HG03108 (cell line): ENCODE measurements around the gene DOK6.

Experiments used
- ATAC-seq: cut with Tn5 transposase; IDR thresholded peaks from one replicate; pipeline ENCODE4 v1.9.1; 2021; ENCODE audit warnings: moderate library complexity; ENCODE audit not compliant: unreplicated experiment

Gene DOK6

DNA sequence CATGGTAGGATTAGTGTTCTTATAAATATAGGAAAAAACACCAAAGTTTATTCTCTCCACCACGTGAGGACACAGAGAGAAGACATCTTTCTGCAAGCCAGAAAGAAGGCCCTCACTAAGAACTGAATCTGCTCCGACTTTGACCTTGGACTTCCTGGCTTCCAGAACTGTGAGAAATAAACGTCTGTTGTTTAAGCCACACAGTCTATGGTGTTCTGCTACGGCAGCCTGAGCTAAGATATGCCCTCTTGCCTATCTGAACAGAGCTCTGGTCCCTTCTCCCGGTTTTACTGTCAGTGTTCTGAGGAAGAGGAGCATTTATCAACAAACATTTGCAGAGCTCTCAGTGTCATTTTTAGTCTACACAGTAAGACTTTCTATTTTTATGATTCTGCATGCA lies 131.3 kb downstream of the DOK6 start:
- ATAC-seq = no peak

DNA sequence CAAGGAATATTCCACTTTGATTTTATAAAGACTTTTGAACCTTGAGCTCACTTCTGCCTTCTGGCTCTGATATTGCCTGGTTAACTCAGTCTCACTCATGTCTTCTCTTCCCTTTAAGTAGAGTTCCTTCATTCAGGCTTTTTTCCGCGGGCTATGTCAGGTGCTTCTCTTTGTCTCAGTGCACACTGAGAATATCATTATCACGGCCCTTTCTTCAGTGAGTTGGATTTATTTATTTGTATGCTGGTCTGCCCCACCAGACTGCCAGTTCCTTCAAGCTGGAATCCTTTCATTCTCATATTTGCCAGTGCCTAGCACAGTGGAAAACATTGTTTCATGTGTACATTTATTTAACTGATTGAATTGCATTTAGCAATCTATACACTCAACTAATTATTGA lies 136.5 kb downstream of the DOK6 start:
- ATAC-seq = no peak

DNA sequence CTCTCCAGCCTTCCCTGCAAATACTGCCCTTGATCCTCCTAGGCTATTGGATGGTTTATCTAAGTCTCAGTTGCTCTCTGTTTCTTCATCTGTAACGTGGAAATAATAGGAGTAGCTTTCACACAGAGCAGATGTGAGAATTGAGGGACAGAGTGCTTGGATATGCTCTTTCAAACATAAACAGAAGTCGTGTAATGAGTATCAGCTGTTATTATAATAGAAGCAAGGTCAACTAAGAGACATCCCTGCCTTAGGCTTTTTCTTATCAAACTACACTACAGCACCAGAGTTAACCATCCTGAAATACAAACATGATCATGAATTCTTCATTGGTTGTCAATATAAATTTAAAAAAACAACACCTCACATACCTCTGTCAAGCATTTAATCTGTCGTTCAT lies 138.2 kb downstream of the DOK6 start:
- ATAC-seq = no peak

DNA sequence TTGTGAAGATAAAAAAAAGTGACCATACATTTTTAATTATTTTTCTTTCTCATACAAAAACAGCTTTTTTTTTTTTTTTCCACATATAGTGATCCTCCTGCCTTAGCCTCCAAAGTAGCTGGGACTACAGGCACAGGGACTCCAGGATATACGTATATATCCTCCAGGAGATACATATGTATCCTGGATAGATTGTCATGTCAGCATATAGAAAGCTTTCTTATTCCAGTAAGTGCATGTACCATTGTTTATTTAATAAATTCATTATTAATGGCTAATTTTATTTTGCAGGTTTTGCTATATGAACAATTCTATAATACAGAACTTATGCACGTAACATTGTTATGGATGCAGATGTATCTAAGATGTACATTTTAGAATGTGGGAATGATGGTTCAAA lies 138.7 kb downstream of the DOK6 start:
- ATAC-seq = no peak

DNA sequence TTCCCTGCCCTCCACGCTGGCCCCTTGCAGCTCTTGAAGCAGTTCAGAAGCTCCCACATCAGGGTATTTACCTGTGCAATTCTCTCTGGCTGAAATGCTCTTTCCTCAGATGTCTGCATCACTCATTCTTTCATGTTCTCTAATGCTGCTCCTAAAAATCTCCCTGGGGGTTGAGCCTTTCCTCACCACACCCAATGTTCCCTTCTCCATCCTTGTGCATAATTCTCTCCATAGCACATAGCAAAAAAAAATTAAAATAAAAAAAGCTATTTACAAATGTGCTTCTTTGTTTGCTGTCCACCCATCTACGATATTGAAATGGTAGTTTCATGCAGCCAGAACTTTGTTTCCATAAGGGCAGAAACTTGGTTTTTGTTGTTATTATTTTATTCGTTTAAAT lies 155.5 kb downstream of the DOK6 start:
- ATAC-seq = no peak

DNA sequence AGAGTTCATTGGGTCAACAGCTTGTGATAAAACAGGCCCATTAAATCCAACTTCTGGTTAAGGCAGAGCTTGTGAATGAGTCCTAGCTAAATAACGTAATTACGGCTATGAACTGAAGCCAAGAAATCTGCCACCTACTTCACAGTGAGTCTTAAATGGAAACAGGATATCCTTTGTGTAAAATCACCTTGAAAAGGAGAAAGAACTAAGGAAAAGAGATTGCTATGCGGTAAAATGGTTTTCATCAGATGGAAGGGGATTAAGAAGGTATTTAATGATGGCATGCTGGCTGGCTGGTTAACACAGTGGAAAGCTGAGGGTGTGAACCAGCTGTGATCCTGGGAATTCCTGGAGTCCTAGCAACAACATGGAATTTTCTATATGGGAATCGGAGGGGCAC lies 156.6 kb downstream of the DOK6 start:
- no peak for ATAC-seq

DNA sequence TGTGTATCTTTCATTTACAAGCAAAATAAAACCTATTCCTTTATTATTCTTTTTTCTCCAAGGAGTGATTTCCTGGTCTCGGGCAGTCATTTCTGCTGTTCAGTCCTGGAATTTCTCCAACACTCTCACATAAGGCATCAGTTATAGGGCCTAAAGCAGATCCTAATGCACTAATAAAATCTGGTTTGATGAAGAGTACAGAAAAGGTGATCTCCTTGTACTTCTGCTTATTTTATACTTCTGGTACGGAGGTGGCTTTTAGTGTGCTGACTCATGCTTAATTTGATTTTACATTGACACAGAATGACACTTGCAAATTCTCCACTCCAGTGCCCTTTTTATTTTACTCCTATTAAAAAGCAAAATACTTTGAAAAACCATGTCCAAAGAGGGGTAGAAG lies 157.4 kb downstream of the DOK6 start:
- no peak for ATAC-seq

DNA sequence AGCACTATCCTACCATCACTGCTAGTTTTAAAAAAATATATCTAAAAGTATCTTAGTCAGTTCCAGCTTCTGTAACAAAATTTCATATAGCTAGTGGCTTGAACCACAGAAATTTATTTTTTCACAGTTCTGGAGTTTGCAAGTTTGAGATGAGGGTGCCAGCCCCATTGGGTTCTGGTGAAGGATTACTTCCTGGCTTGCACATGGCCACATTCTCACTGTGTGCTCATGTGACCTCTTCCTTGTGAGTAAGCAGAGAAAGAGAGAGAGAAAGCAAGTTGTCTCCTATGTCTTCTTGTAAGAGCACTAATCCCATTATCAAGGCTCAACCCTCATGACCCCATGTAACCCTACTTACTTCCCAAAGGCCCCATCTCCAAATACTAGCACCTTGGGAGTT lies 158.9 kb downstream of the DOK6 start:
- no peak for ATAC-seq

DNA sequence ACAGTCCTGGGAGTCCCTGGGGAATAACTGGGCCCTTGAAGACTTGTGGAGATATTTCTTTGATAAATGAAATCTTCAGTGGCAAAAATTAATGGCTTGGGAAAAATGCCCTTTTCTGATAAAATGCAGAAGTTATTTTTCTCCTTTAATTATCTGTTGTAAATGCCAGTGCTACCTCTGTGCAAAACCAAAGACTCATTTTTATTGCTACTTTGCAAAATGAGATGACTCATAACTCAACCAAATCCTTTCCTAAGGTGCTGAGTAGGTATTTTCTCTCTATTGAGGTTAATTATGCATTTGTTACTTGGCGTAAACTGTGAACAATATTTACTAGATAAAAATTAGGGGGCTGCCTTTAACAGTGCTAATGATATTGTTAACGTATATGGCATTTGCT lies 163.9 kb downstream of the DOK6 start:
- ATAC-seq = no peak

DNA sequence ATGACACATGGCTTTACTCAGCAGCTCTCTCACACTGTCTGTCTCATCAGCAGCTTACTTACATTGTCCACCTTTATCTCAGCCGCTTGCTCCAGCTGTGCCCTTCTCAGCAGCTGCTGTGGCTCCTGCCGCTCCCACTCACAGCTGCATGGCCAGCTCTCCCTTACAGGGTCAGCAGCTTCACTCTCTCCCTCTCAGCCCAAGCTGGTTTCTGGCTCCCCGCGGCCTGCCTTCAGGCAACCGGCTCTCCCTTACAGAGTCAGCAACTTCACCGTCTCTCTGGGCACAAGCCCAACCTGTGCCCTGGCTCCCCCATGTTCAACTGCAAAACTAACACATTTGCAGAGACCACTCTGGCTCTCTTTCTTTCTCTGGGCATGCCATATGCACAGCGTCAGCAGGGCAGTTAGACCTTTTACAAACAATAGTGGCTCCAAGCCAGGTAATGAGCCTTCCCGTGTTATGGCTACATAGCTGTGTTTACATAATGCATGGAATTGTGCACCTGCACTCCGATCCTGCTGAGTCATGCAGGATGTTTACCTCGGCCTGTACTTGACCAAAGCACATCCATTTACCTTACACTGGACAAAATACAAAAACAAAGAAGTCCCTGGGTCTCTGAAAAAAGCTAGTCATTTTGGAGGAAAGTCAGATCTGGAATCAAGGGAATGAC lies 167.3 kb downstream of the DOK6 start:
- ATAC-seq = no peak

DNA sequence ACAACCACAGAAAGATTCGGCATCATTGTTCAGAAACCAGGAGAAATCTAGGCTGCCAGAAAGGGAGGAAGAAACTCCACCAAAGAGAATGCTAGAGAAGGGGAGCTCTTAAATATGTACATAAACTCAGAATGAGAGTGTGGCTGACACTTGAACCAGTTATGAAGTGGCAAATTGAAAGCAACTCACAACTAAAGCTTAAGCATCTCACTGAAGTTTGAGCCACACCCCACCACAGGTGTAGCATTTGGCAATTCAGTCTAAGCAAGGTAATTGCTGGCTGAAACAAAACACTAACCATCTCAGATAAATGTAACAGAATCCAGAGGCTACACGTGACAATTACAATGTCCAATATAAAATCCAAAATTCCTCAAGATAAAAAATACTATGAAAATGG lies 168.4 kb downstream of the DOK6 start:
- ATAC-seq = no peak

DNA sequence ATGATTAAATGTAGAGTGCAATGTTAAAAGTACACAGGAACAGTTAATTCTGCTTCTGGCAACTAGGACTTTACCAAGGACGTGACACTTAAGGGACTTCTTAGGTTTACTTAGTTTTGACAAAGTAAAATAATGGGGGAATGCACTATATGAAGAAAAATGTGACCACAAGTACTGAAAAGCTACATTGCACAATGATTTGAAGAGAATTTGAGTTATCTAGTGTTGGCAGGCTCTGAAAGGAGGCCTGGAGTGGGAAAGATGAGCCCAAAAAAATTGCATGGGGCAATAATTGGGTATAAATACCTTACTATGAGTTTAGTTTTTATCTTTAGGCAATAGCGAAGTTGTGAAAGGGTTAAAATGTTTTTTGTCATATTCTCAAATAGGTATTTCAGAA lies 173.7 kb downstream of the DOK6 start:
- ATAC-seq = no peak

DNA sequence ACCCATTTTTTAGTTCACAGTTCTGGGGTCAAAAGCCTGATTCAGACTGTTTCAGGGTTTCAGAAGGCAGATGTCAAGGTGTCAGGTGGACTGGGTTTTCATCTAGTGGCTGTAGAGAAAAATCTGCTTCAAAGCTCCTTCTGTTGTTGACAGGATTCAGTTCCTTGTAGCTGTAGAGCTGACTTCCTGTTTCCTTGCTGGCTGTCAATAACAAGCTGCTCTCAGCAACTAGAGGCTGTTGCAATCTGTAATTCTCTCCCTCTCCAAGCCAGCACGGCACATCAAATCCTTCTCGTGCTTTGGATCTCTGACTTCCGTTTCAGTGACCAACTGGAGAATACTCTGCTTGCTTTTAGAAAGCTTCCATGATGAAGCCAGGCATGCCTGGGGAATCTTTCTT lies 179.4 kb downstream of the DOK6 start:
- no peak for ATAC-seq

DNA sequence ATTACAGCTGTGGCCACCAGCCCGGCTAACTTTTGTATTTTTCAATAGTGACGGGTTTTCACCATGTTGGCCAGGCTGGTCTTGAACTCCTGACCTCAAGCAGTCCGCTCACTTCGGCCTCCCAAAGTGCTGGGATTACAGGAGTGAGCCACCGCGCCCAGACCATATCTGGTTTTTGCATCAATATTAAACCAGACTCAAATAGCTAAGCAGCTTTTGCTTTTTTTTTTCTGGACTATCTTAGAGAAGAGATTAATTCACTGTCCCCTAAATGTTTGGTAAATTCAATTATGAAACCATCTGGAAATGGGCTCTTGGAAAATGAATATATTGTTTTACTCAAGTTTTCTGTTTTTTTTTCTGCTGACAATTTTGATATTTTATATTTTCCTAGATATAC lies 183.7 kb downstream of the DOK6 start:
- ATAC-seq = no peak

DNA sequence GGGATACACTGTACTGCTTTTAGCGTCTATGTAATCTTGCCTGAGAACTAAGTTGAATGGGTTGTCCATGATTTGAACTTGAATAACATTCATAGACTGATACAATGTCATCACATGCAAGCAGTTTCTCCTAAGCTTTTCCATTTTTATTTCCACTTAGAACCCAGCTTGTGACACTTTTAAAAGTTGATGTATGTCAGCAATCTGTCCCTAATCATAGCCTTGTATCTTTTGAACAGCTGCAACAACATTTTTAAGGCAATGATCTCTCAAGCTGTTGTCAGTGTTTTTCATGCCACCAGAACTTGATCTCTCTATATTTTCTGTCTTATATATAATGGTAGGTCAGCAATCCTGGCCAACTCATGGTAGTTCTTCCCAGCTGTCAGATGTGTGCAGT lies 185.0 kb downstream of the DOK6 start:
- ATAC-seq = no peak

DNA sequence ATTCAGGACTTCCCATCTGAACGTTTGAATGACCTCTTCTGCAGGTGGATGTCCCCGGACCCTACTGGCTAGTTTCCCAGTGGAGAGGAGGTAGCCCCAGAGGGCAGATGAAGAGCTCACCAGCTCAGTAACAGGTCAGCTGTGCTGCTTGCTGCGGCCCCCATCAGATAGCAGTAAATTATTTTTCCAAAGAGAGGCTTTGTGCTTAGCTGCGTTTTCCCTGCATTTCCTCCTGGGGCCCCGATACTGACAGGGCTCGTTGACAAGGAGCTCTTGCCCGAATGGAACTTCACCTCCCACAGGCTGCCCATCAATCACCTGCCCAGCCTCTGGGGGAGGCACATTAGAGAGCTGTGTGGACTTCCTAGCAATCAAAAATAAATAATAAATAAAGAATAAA lies 185.8 kb downstream of the DOK6 start:
- ATAC-seq = no peak

DNA sequence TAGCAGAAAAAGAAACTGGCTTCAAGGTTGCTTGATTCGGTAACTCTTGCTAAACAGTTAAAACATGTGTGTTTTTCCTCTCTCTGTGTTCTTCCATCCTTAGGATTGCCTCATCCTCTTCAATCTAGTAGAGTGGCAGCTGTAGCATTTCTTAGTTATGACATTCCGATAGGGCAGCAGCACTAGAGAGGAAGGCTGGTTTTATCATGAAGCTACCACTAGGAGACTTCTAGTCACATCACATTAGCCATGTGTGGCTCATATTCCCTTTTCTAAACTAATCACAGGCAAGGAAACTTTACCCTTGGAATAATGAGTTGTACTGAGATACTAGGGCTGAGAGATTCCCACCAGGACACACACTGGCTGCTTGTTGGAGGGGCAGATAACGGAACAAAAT lies 187.6 kb downstream of the DOK6 start:
- ATAC-seq = no peak

DNA sequence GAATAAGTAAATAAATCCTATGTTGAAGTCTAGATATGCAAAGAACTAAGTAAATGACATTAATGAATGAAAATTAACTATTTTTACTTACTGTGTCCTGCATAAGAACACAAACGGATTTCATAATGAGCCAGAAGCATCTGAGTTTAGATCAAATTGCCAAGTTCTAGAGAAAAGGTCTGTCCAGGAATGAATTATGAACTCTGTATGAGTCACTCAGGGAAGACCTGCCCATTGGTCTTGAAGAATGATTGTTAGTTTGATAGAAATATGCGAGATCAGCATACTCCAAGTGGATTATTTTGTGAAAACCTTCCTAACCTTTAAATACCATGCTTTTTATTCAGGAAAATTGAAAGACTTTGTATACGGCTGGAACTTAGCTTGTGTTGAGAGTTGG lies 189.5 kb downstream of the DOK6 start:
- ATAC-seq = no peak

DNA sequence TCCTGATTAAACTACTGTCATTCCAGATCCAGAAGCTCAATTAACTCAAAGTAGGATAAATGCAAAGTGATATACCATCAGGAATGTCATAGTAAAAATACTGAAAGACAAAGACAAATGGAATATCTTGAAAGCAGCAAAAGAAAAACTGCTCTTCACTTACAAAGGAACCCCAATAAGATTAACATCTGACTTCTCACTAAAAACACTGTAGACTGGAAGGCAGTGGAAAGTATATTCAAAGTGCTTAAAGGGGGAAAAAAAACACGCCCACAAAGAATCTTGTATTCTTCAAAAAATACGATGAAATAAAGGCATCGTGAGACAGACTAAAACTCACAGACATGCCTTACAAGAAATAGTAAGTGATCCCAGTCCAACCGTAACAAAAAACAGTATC lies 195.7 kb downstream of the DOK6 start:
- ATAC-seq = no peak

DNA sequence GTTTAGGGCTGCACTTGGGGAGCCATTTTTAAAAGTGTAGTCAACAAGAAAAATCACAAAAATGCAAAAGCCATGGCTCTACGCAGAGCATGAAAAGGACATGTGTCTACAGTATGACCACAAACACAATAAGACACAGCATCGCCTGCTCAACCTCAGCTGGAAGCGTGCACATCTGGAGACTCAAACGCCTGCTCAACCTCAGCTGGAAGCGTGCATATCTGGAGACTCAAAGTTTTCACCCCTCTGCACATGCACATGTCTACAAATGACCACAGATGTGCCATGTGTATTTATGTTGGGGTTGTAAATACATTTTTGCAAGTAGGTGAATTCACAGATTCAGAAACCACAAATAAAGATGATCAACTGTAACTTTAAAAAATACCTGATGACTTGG lies 196.9 kb downstream of the DOK6 start:
- no peak for ATAC-seq

DNA sequence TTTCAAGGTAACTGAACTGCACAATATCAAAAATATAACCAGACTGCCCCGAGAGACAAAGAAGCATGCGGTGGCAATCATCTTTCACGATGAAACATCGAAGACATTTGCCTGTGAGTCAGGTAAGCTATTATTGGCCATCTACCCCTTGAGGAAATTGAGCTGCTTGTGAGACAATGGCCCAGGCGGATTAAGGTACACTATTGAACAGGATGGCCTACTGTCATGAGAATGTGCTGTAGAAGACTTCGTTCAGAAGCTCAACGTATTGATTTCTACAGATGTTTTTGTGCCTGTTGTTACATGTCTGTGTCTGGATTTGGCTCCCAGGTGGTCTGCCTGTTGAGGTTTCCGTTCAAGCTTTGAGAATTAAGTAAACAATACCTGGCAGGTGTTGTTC lies 198.7 kb downstream of the DOK6 start:
- no peak for ATAC-seq

DNA sequence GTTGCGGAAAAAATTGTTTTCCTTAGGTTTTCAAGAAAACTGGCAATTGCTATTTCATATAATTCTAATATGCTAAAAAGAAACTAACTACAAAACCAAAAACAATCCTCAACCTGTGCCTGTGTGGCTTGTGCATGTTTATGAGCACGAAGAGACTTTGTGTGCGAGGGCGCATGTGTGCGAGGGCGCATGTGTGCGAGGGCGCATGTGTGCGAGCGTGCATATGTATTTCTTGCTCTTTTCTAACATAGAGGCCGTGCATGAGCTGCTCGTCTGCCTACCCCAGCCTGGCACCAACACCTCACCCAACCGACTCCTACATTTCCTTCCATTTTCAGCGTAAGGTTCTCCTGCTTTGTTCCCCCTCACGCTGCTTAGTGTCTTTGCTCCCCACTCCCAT lies 211.6 kb downstream of the DOK6 start:
- no peak for ATAC-seq

DNA sequence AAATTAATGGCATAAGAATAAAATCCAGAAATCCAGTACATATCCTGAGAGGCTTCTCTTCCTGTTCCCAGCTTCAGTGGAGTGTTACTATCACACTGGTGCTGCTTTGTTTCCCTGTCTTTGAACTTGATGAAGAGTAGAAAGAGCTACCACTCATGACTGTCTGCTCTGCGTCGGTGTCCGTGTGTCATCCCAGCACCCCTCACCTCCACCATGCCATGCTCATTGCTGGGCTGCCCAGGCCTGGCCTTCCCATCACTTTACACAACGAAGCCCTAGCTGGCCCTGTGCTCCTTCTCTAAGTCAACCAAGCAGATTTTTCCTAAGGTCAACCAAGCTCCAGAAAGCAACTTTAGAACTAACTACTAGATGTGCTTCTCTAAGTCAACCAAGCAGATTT lies 215.4 kb downstream of the DOK6 start:
- no peak for ATAC-seq

DNA sequence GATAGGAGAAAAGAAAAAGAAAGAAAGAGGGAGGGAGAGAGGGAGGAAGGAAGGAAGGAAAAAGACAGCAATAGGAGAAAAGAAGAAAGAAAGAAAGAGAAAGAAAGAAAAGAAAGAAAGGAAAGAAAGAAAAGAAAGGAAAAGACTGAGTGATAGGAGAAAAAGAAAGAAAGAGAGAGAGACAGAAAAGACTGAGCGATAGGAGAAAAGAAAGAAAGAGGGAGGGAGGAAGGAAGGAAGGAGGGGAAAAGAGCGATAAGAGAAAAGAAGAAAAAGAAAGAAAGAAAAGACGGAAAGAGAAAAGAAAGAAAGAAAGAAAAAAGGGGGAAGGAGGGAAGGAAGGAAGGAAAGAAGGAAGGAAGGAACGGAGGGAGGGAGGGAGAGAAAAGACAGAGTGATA lies 216.7 kb downstream of the DOK6 start:
- no peak for ATAC-seq
